Activated CD8-positive, alpha-beta T cell treated with anti-CD3 and anti-CD28 coated beads, Interleukin-2, amount 10 ng/mL, durations not matched to agents 7 days and 5 days (primary cell): ENCODE results near the gene DCLRE1C. TPM values are rescaled to one million over a fixed set of nuclear protein-coding genes. Genes with fewer than 3 reads are reported as not detected.
"Not testable (repeated sequence)": the region's sequence is repeated elsewhere in the genome, so short reads cannot be mapped to it uniquely, and the experiment has no call there.

Experiments used
- ATAC-seq: fragments of 150-1000 bp; cut with Tn5 transposase; one replicate; pipeline ENCODE4 v1.10.0; 2021; ENCODE audit warnings: moderate library complexity
- CTCF ChIA-PET: fragments of 350-600 bp; sonication (Branson Sonifier 250); formaldehyde crosslinking; loops from one replicate; lab custom pipeline; 2021; ENCODE audit warnings: antibody characterized with exemption; lab: Charles Lee
- POLR2A ChIA-PET: fragments of 350-600 bp; sonication (Branson Sonifier 250); formaldehyde crosslinking; loops from one replicate; lab custom pipeline; 2021; ENCODE audit warnings: antibody characterized with exemption; lab: Charles Lee
- DNase-seq: peaks from one replicate; pipeline ENCODE4 v3.0.0-alpha.2; 2020
- H3K27ac Mint-ChIP-seq: one replicate; pipeline ENCODE4 v1.8.0; 2021; ENCODE audit warnings: mild to moderate bottlenecking, mixed read lengths
- H3K27me3 Mint-ChIP-seq: one replicate; pipeline ENCODE4 v1.8.0; 2021; ENCODE audit warnings: low read depth, mixed read lengths
- H3K36me3 Mint-ChIP-seq: one replicate; pipeline ENCODE4 v1.8.0; 2021; ENCODE audit warnings: low read depth, mixed read lengths
- H3K4me1 Mint-ChIP-seq: one replicate; pipeline ENCODE4 v1.8.0; 2021; ENCODE audit warnings: low read depth, mixed read lengths
- H3K4me3 Mint-ChIP-seq: one replicate; pipeline ENCODE4 v1.8.0; 2021; ENCODE audit warnings: mild to moderate bottlenecking, mixed read lengths
- H3K9me3 Mint-ChIP-seq: one replicate; pipeline ENCODE4 v1.8.0; 2022; ENCODE audit warnings: mixed read lengths; ENCODE audit not compliant: insufficient read depth
- total RNA-seq, 2 experiments: library from RNA; stranded (reverse); gene quantifications; one replicate each; pipeline ENCODE4 v1.2.3, GENCODE V29; 2021

DCLRE1C gene
- total RNA-seq, 2 experiments from 2014 or later = 50.7 to 58.3 TPM

GRCh38 chr10:14879124-14879927 is 74.6 kb downstream of the DCLRE1C start:
- ATAC-seq = peak; percentile 35
- Mint-ChIP-seq H3K27ac (peak overlapping the region; percentile 92), H3K27me3 (no peaks in the 10 kb centered on the region), H3K9me3 (no peaks in the 10 kb centered on the region), H3K4me1 (peaks cover 48% of the 10 kb centered on the region), H3K4me3 (peak overlapping the region; percentile 91), H3K36me3 (peaks cover 40% of the 10 kb centered on the region)
- ChIA-PET CTCF (interaction anchor here (0.9 to 2.7 kb wide), 6 partner anchors 26 to 381 kb away, joined by 3 to 10 read pairs (median 4); partner anchors contain the start of genes CDNF, DCLRE1C, HSPA14 and MSANTD7), POLR2A (interaction anchor here (0.8 to 3.2 kb wide), 7 partner anchors 9 to 291 kb away, joined by 3 to 24 read pairs (median 5); partner anchors contain the start of genes CDNF, DCLRE1C, HSPA14 and MEIG1)
- peak; percentile 55 for DNase-seq

GRCh38 chr10:14878266-14879123 is 75.4 kb downstream of the DCLRE1C start, which contains the start of gene SUV39H2:
SUV39H2 (plus strand) TSS chr10:14878866; CDS start chr10:14878889, 23 bp downstream.
- H3K36me3 Mint-ChIP-seq = peaks cover 41% of the 10 kb centered on the region
- ATAC-seq (peak; percentile 92), DNase-seq (peak; percentile 96)
- H3K4me1 Mint-ChIP-seq = peaks cover 48% of the 10 kb centered on the region
- H3K27ac Mint-ChIP-seq = peak within 1 kb of the TSS; percentile 92
- POLR2A ChIA-PET = interaction anchor here (0.7 to 3.2 kb wide), 10 partner anchors 9 to 291 kb away, joined by 3 to 24 read pairs (median 4); partner anchors contain the start of genes CDNF, DCLRE1C, HSPA14 and MEIG1
- H3K9me3 Mint-ChIP-seq = no peaks in the 10 kb centered on the region
- CTCF ChIA-PET = interaction anchor here (0.8 to 2.2 kb wide), 9 partner anchors 11 to 380 kb away, joined by 3 to 10 read pairs (median 4); partner anchors contain the start of genes CDNF, HSPA14, MEIG1 and MSANTD7
- peak within 1 kb of the TSS; percentile 94 for H3K4me3 Mint-ChIP-seq
- H3K27me3 Mint-ChIP-seq = no peaks in the 10 kb centered on the region

DNA sequence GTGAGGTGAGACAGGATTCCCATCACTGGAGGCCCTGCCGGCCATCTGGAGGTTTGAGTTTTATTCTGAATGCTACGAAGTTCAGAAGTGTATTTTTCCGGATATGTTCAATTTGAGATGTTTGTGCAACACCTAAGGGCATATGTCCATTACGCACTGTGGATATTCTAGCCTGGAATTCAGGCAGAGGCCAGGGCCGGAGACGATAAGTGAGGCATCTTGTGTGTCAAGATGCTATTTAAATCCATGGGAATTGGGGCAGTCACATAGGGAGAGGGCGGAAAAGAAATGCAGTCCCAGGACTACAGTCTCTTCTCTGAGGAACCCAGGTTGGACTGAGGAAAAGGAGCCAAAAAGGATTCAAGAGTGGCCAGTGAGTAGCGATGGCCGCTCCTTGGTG is 77.1 kb downstream of the DCLRE1C start:
- POLR2A ChIA-PET = interaction anchor here (3.0 to 3.2 kb wide), 2 partner anchors 39 to 77 kb away, joined by 17 to 24 read pairs; partner anchors contain the start of genes CDNF, DCLRE1C, HSPA14 and MSANTD7
- DNase-seq (no peak), ATAC-seq (no peak)
- no peaks in the 10 kb centered on the region for H3K27me3 Mint-ChIP-seq
- peak overlapping the region; percentile 94 for H3K4me3 Mint-ChIP-seq
- peaks cover 30% of the 10 kb centered on the region for H3K36me3 Mint-ChIP-seq
- CTCF ChIA-PET = interaction anchor here (1.2 to 2.2 kb wide), 3 partner anchors 12 to 83 kb away, joined by 3 to 10 read pairs (median 3); partner anchors contain the start of genes CDNF, HSPA14, MEIG1 and MSANTD7
- H3K27ac Mint-ChIP-seq = no peak overlapping the region
- H3K9me3 Mint-ChIP-seq = no peaks in the 10 kb centered on the region
- H3K4me1 Mint-ChIP-seq = peaks cover 38% of the 10 kb centered on the region

GRCh38 chr10:14875941-14876340 is 78.0 kb downstream of the DCLRE1C start:
- H3K27ac Mint-ChIP-seq = no peak overlapping the region
- no peak overlapping the region for H3K4me3 Mint-ChIP-seq
- peaks cover 31% of the 10 kb centered on the region for H3K4me1 Mint-ChIP-seq
- ATAC-seq = no peak
- H3K36me3 Mint-ChIP-seq = peaks cover 28% of the 10 kb centered on the region
- POLR2A ChIA-PET = no interaction called here
- H3K27me3 Mint-ChIP-seq = no peaks in the 10 kb centered on the region
- CTCF ChIA-PET = no interaction called here
- H3K9me3 Mint-ChIP-seq = no peaks in the 10 kb centered on the region
- no peak for DNase-seq

DNA sequence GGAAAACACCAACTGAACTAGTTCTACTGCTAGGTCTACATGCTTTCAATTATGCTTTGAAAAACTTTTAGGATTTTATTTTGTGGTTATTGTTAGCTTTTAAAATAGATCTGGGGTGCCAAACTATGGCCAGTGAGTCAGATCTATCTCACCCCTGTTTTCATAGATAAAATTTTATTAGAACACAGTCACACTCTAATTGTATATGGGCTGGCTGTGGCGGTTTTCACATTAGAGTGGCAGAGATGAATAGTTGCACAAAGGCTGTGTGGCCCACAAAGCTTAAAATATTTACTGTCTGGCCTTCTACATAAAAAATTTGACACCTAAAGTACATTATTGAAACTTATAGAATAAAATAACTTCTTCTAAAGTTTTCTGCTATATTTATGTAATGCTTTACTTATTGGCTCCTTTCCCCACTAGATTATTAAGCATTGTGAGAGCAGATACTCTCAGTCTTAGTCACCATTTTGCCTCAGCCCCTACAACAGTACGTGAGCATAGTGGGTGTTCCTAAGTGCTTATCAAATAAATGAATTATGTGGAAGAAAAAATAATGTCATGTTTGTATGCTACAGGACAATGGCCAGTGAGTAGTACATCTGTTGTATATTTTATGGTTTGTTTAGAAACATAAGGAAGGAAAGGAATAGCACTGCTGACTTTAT is 80.7 kb downstream of the DCLRE1C start:
- ATAC-seq = no peak
- Mint-ChIP-seq H3K4me1 (peaks cover 17% of the 10 kb centered on the region), H3K9me3 (no peaks in the 10 kb centered on the region), H3K4me3 (no peak overlapping the region), H3K36me3 (peaks cover 29% of the 10 kb centered on the region), H3K27ac (no peak overlapping the region), H3K27me3 (no peaks in the 10 kb centered on the region)
- ChIA-PET CTCF (interaction anchor here (1.3 kb wide), 1 partner anchor 13 kb away, joined by 3 read pairs; no protein-coding TSS in a partner anchor), POLR2A (interaction anchor here (0.6 kb wide), 1 partner anchor 282 kb away, joined by 3 read pairs; no protein-coding TSS in a partner anchor)
- DNase-seq = no peak

DNA sequence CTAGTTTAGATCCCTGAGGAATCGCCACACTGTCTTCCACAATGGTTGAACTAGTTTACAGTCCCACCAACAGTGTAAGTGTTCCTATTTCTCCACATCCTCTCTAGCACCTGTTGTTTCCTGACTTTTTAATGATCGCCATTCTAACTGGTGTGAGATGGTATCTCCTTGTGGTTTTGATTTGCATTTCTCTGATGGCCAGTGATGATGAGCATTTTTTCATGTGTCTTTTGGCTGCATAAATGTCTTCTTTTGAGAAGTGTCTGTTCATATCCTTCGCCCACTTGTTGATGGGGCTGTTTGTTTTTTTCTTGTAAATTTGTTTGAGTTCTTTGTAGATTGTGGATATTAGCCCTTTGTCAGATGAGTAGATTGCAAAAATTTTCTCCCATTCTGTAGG is 89.0 kb downstream of the DCLRE1C start:
- POLR2A ChIA-PET, H3K27ac Mint-ChIP-seq, CTCF ChIA-PET, H3K27me3 Mint-ChIP-seq, ATAC-seq, DNase-seq, H3K4me1 Mint-ChIP-seq, H3K9me3 Mint-ChIP-seq, H3K4me3 Mint-ChIP-seq: not testable (repeated sequence)
- peaks cover 57% of the 10 kb centered on the region for H3K36me3 Mint-ChIP-seq

GRCh38 chr10:14864466-14864865 is 89.4 kb downstream of the DCLRE1C start:
- DNase-seq, POLR2A ChIA-PET, H3K9me3 Mint-ChIP-seq, H3K4me3 Mint-ChIP-seq, CTCF ChIA-PET, H3K4me1 Mint-ChIP-seq, H3K27ac Mint-ChIP-seq, H3K27me3 Mint-ChIP-seq, ATAC-seq: not testable (repeated sequence)
- peaks cover 54% of the 10 kb centered on the region for H3K36me3 Mint-ChIP-seq

GRCh38 chr10:14860791-14861190 is 93.1 kb downstream of the DCLRE1C start:
- Mint-ChIP-seq H3K9me3 (no peaks in the 10 kb centered on the region), H3K27ac (no peak overlapping the region), H3K27me3 (no peaks in the 10 kb centered on the region), H3K4me3 (no peak overlapping the region), H3K4me1 (no peaks in the 10 kb centered on the region), H3K36me3 (peaks cover 49% of the 10 kb centered on the region)
- ATAC-seq (no peak), DNase-seq (no peak)
- POLR2A ChIA-PET = no interaction called here
- CTCF ChIA-PET = no interaction called here

DNA sequence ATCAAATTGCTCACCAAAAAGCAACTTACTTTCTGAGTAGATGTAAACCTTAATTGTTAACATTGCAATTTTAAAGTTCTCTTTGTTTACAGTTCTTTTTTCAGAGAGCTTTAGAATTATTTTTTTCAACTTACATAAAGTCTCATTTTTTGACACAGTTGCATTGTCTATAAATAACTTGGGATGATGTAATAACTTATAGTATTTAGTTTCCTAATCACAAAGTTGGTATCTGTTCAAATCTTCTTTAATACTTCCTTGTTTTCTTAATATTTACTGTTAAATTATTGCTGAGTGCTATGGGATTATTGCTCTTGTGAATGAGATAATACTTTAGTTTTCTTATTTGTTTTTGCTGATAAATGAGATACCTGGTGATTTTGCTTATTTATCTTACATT is 94.1 kb downstream of the DCLRE1C start:
- no peaks in the 10 kb centered on the region for H3K4me1 Mint-ChIP-seq
- ATAC-seq (no peak), DNase-seq (no peak)
- H3K9me3 Mint-ChIP-seq = no peaks in the 10 kb centered on the region
- peaks cover 44% of the 10 kb centered on the region for H3K36me3 Mint-ChIP-seq
- H3K4me3 Mint-ChIP-seq = no peak overlapping the region
- H3K27ac Mint-ChIP-seq = no peak overlapping the region
- ChIA-PET CTCF (no interaction called here), POLR2A (no interaction called here)
- no peaks in the 10 kb centered on the region for H3K27me3 Mint-ChIP-seq

DNA sequence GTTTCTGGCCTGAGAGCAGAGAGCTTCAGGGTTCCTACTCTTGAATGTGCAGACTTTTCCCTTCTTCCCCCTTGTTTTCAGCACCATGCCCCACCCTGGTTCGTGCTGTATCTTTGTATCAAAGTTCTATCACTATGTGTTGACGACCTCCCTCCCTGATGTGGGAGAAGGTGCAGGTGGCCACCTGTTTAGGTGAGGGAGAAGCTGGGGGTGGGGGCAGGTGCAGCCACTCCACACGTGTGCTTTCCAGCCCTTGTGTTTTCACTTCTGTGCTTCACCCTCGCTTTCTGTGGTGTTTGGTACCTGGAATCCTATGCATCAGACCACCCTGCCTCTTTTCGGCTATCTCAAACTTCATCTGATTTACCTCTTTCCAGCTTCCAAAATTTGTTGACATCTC is 94.9 kb downstream of the DCLRE1C start:
- Mint-ChIP-seq H3K36me3 (peaks cover 45% of the 10 kb centered on the region), H3K4me1 (no peaks in the 10 kb centered on the region), H3K27ac (no peak overlapping the region), H3K9me3 (no peaks in the 10 kb centered on the region), H3K27me3 (no peaks in the 10 kb centered on the region), H3K4me3 (no peak overlapping the region)
- DNase-seq (no peak), ATAC-seq (no peak)
- ChIA-PET CTCF (interaction anchor here (0.7 kb wide), 1 partner anchor 14 kb away, joined by 3 read pairs; no protein-coding TSS in a partner anchor), POLR2A (interaction anchor here (0.8 to 1.0 kb wide), 2 partner anchors 8 to 19 kb away, joined by 3 to 4 read pairs; partner anchors contain the start of gene SUV39H2)
